Neural cell (in vitro differentiated cells): ENCODE data around the gene HECW1.

Source experiments
- CTCF ChIP-seq: fragments of 450-650 bp; IDR thresholded peaks from 2 replicates; pipeline ENCODE4 v1.5.1; 2014; ENCODE audit warnings: antibody characterized with exemption, mild to moderate bottlenecking, moderate library complexity; ENCODE audit not compliant: poor library complexity, severe bottlenecking
- EP300 ChIP-seq: fragments of 450-650 bp; conservative IDR thresholded peaks from 2 replicates; pipeline ENCODE4 v1.6.1; 2014; ENCODE audit warnings: antibody characterized with exemption, mild to moderate bottlenecking, moderate library complexity; ENCODE audit not compliant: poor library complexity, severe bottlenecking
- EZH2 ChIP-seq: fragments of 200-600, 300-800 bp; shearing (Covaris generic), sonication (generic); IDR thresholded peaks from 2 replicates; pipeline ENCODE4 v1.6.1; 2014; ENCODE audit warnings: antibody characterized with exemption, low read length, borderline replicate concordance, mild to moderate bottlenecking; ENCODE audit not compliant: insufficient read depth, poor library complexity, severe bottlenecking
- MXI1 ChIP-seq: fragments of 450-650 bp; conservative IDR thresholded peaks from 2 replicates; pipeline ENCODE4 v1.6.1; 2014; ENCODE audit warnings: antibody characterized with exemption, mild to moderate bottlenecking; ENCODE audit not compliant: poor library complexity, severe bottlenecking
- POLR2AphosphoS5 ChIP-seq: IDR thresholded peaks from 2 replicates; pipeline ENCODE4 v1.6.1; 2012
- RAD21 ChIP-seq: fragments of 450-650 bp; conservative IDR thresholded peaks from 2 replicates; pipeline ENCODE4 v1.6.1; 2014; ENCODE audit warnings: antibody characterized with exemption, mild to moderate bottlenecking, moderate library complexity
- REST ChIP-seq: IDR thresholded peaks from 2 replicates; pipeline ENCODE4 v1.6.1; 2012; ENCODE audit warnings: borderline replicate concordance
- SMC3 ChIP-seq: fragments of 450-650 bp; conservative IDR thresholded peaks from 2 replicates; pipeline ENCODE4 v1.6.1; 2014; ENCODE audit warnings: antibody characterized with exemption, mild to moderate bottlenecking, moderate library complexity; ENCODE audit not compliant: poor library complexity
- TAF1 ChIP-seq: IDR thresholded peaks from 2 replicates; pipeline ENCODE4 v1.6.1; 2012; ENCODE audit warnings: low read depth

GRCh38 chr7:43276547-43276946, 164.1 kb downstream of the HECW1 start:
- TF ChIP-seq EP300 (no peak), CTCF (no peak), POLR2AphosphoS5 (no peak), TAF1 (no peak), EZH2 (no peak), REST (no peak), MXI1 (no peak), RAD21 (no peak), SMC3 (no peak)
